ENCODE results near the gene CEP128. TPM values are rescaled to one million over a fixed set of nuclear protein-coding genes. Genes with fewer than 3 reads are reported as not detected.

The CEP128 gene
- total RNA-seq, 1 experiment from 2014 or later = 16.4 TPM

DNA sequence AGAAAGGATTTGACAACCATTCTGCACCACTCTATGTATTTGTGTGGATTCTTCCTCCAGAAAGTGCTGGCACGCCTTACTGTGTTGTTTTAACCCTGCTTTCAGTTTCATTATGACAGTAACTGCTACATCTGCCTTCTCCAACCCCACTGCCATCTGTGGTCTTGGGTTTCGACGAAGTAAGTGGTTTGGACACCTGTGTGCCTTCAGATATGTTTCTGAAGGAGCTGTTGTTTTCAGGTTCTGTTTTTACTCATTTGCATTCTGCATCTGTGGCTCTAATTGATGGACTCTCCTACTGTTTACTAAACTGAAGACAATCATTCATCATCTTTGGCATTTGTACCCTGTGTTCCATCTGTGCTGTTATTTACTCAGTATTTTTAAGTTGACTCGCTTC, 18.0 kb upstream of the CEP128 start:
- ChIA-PET CTCF (no interaction called here), RAD21 (ENCODE audit: low non-redundant PET in 1 of 2, low total read pairs in 2 of 2, uncharacterized antibody in 2 of 2, unreplicated experiment in 2 of 2) (no interaction called here), POLR2A (no interaction called here)
- Histone ChIP-seq H3K4me1 (ENCODE audit: control insufficient read depth in 1 of 2, insufficient read depth in 2 of 2, low read length in 2 of 2) (peaks cover 0 to 4% of the 10 kb centered on the region in 2 experiments; a peak in 1 of 4 replicates), H3K27ac (ENCODE audit: low read depth, low read length) (no peak overlapping the region), H3K9me3 (ENCODE audit: control insufficient read depth in 1 of 2, insufficient read depth in 1 of 2, low read depth in 1 of 2, low read length in 2 of 2) (no peaks in the 10 kb centered on the region), H4K20me1 (ENCODE audit: insufficient read depth) (no peaks in the 10 kb centered on the region), H3K9me2 (ENCODE audit: insufficient read depth) (no peaks in the 10 kb centered on the region), H3K79me2 (ENCODE audit: insufficient read depth, low read length) (no peaks in the 10 kb centered on the region), H3K9ac (ENCODE audit: low read length) (no peak overlapping the region), H2AFZ (ENCODE audit: low read depth, low read length, poor library complexity, severe bottlenecking) (no peak overlapping the region), H3K36me3 (ENCODE audit: control insufficient read depth in 1 of 2, insufficient read depth in 2 of 2, low read length in 2 of 2) (no peaks in the 10 kb centered on the region), H3K4me3 (replicated peaks in 1 of 2; ENCODE audit: low read depth in 1 of 2, low read length in 2 of 2) (no peak overlapping the region), H3K4me2 (ENCODE audit: low read length) (no peak overlapping the region), H3K27me3 (ENCODE audit: insufficient read depth, low read length) (no peaks in the 10 kb centered on the region)
- ATAC-seq (no peak), DNase-seq (ENCODE audit: low read depth, low spot score) (no peak)
- TF ChIP-seq, protein P1, sequence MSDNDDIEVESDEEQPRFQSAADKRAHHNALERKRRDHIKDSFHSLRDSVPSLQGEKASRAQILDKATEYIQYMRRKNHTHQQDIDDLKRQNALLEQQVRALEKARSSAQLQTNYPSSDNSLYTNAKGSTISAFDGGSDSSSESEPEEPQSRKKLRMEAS (IDR thresholded peaks at IDR 0.05) = no peak
- TF ChIP-seq SRF (IDR thresholded peaks at IDR 0.05; ENCODE audit: low read depth) (no peak), TCF7L2 (IDR thresholded peaks at IDR 0.05; ENCODE audit: borderline replicate concordance, extremely low read depth, insufficient read depth, insufficient read length) (no peak), CEBPB (IDR thresholded peaks at IDR 0.05; ENCODE audit: low read depth) (no peak), CBX3 (IDR thresholded peaks at IDR 0.05; ENCODE audit: low read depth) (no peak), POLR2A (IDR thresholded peaks at IDR 0.05; ENCODE audit: borderline replicate concordance, extremely low read depth, insufficient read depth, insufficient read length) (no peak), POLR2AphosphoS5 (IDR thresholded peaks at IDR 0.05; ENCODE audit: low read depth, low read length) (no peak), SIN3A (IDR thresholded peaks at IDR 0.05; ENCODE audit: low read depth) (no peak)
- TF ChIP-seq, protein P2, sequence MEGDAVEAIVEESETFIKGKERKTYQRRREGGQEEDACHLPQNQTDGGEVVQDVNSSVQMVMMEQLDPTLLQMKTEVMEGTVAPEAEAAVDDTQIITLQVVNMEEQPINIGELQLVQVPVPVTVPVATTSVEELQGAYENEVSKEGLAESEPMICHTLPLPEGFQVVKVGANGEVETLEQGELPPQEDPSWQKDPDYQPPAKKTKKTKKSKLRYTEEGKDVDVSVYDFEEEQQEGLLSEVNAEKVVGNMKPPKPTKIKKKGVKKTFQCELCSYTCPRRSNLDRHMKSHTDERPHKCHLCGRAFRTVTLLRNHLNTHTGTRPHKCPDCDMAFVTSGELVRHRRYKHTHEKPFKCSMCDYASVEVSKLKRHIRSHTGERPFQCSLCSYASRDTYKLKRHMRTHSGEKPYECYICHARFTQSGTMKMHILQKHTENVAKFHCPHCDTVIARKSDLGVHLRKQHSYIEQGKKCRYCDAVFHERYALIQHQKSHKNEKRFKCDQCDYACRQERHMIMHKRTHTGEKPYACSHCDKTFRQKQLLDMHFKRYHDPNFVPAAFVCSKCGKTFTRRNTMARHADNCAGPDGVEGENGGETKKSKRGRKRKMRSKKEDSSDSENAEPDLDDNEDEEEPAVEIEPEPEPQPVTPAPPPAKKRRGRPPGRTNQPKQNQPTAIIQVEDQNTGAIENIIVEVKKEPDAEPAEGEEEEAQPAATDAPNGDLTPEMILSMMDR (IDR thresholded peaks at IDR 0.05 in 2 of 3, conservative IDR thresholded peaks at IDR 0.05 in 1 of 3; ENCODE audit: borderline replicate concordance in 1 of 3, insufficient read depth in 1 of 3, low read depth in 2 of 3, low read length in 2 of 3) = no peak
- TF ChIP-seq, protein P3, sequence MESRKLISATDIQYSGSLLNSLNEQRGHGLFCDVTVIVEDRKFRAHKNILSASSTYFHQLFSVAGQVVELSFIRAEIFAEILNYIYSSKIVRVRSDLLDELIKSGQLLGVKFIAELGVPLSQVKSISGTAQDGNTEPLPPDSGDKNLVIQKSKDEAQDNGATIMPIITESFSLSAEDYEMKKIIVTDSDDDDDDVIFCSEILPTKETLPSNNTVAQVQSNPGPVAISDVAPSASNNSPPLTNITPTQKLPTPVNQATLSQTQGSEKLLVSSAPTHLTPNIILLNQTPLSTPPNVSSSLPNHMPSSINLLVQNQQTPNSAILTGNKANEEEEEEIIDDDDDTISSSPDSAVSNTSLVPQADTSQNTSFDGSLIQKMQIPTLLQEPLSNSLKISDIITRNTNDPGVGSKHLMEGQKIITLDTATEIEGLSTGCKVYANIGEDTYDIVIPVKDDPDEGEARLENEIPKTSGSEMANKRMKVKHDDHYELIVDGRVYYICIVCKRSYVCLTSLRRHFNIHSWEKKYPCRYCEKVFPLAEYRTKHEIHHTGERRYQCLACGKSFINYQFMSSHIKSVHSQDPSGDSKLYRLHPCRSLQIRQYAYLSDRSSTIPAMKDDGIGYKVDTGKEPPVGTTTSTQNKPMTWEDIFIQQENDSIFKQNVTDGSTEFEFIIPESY (IDR thresholded peaks at IDR 0.05; ENCODE audit: extremely low read depth, insufficient replicate concordance, low read length) = no peak
- intact Hi-C loops (cut with micrococcal nuclease) = no loop called here
- no TSS peak for BruUV-seq (replicated peaks)

All from HCT116 (cell line).